Upper lobe of right lung (tissue), 1 donor: ENCODE results near the gene ARAP1. TPM values are rescaled to one million over a fixed set of nuclear protein-coding genes. Genes with fewer than 3 reads are reported as not detected.

Experiments
- ATAC-seq: fragments of 200-7000 bp; cut with Tn5 transposase; one replicate; pipeline ENCODE4 v1.9.1; 2020; ENCODE audit warnings: mild to moderate bottlenecking, moderate library complexity
- DNase-seq: peaks from one replicate; pipeline ENCODE4 v3.0.0-alpha.2; 2020
- H3K27ac ChIP-seq: fragments of 200-600 bp; one replicate; pipeline ENCODE4 v1.8.0; 2022
- H3K27me3 ChIP-seq: fragments of 200-600 bp; one replicate; pipeline ENCODE4 v1.8.0; 2022; ENCODE audit warnings: mild to moderate bottlenecking
- H3K36me3 ChIP-seq: fragments of 200-600 bp; one replicate; pipeline ENCODE4 v1.8.0; 2022
- H3K4me1 ChIP-seq: fragments of 200-600 bp; one replicate; pipeline ENCODE4 v1.8.0; 2022
- H3K4me3 ChIP-seq: fragments of 200-600 bp; one replicate; pipeline ENCODE4 v1.8.0; 2022; ENCODE audit warnings: mild to moderate bottlenecking
- H3K9me3 ChIP-seq: fragments of 200-600 bp; one replicate; pipeline ENCODE4 v1.8.0; 2022
- intact Hi-C: fragments of 100-400 bp; cut with DNase I; formaldehyde crosslinking; loops from one replicate; pipeline ENCODE4 v1.11.0; 2022
- total RNA-seq: library from RNA; stranded (reverse); fragmentation: NEBNext Ultra II Directional; extraction: Animal tissue kit (Norgen Biotek cat#: 25700); gene quantifications from one replicate; pipeline ENCODE4 v1.2.1, GENCODE V29; 2021
- TF ChIP-seq, protein P1 (sequence below): fragments of 200-600 bp; IDR thresholded peaks from one replicate; pipeline ENCODE4 v1.8.0; 2022; ENCODE audit warnings: antibody characterized with exemption
- donor health status: DM: no; HTN: yes; CAD: no; lungs with severe emphysema.

ARAP1 gene
- total RNA-seq, 1 donor from 2014 or later = 226 TPM

DNA sequence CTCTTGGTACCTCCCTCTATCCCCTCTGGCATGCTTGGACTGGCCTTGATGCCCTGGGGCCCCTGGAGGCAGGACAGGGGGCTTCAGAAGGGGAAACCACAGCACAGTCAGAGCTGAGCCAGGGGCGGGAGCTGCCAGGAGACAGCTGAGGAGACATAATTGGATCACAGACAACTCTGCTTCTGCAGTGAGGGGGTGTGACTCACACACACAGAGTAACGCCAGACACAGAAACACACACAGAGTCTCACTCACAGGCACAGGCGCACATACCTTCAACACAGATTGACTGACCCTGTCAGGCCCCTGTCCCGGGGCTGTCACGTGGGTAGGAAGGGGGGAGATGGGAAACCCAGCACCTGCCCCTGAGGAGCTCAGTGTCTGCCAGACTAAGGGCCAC is 21.1 kb upstream of the ARAP1 start:
- Histone ChIP-seq H3K9me3 (no peaks in the 10 kb centered on the region), H3K36me3 (no peaks in the 10 kb centered on the region), H3K4me3 (no peak overlapping the region), H3K4me1 (peaks cover 12% of the 10 kb centered on the region), H3K27me3 (no peaks in the 10 kb centered on the region), H3K27ac (no peak overlapping the region)
- intact Hi-C loops = no loop called here
- no peak for ATAC-seq
- TF ChIP-seq, protein P1, sequence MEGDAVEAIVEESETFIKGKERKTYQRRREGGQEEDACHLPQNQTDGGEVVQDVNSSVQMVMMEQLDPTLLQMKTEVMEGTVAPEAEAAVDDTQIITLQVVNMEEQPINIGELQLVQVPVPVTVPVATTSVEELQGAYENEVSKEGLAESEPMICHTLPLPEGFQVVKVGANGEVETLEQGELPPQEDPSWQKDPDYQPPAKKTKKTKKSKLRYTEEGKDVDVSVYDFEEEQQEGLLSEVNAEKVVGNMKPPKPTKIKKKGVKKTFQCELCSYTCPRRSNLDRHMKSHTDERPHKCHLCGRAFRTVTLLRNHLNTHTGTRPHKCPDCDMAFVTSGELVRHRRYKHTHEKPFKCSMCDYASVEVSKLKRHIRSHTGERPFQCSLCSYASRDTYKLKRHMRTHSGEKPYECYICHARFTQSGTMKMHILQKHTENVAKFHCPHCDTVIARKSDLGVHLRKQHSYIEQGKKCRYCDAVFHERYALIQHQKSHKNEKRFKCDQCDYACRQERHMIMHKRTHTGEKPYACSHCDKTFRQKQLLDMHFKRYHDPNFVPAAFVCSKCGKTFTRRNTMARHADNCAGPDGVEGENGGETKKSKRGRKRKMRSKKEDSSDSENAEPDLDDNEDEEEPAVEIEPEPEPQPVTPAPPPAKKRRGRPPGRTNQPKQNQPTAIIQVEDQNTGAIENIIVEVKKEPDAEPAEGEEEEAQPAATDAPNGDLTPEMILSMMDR = no peak
- no peak for DNase-seq

- no peaks in the 10 kb centered on the region for H3K27me3 ChIP-seq
- H3K9me3 ChIP-seq = no peaks in the 10 kb centered on the region
- DNase-seq = no peak
- intact Hi-C loops = no loop called here
- no peak overlapping the region for H3K4me3 ChIP-seq
- H3K27ac ChIP-seq = no peak overlapping the region
- ATAC-seq = no peak
- H3K4me1 ChIP-seq = peaks cover 6% of the 10 kb centered on the region
- TF ChIP-seq, protein P1 = no peak
- no peaks in the 10 kb centered on the region for H3K36me3 ChIP-seq
These were observed 19.9 kb upstream of the ARAP1 start for GRCh38 chr11:72772059-72772458.

GRCh38 chr11:72771507-72771906 is 19.3 kb upstream of the ARAP1 start:
- intact Hi-C loops = no loop called here

GRCh38 chr11:72770799-72771198 is 18.6 kb upstream of the ARAP1 start:
- ATAC-seq = no peak
- Histone ChIP-seq H3K4me1 (no peaks in the 10 kb centered on the region), H3K27ac (no peak overlapping the region), H3K27me3 (no peaks in the 10 kb centered on the region), H3K9me3 (no peaks in the 10 kb centered on the region), H3K36me3 (no peaks in the 10 kb centered on the region), H3K4me3 (no peak overlapping the region)
- TF ChIP-seq, protein P1 = no peak
- intact Hi-C loops = no loop called here
- DNase-seq = no peak

More at GRCh38 chr11:72771507-72771906, 19.3 kb upstream of the ARAP1 start:
- Histone ChIP-seq H3K36me3 (no peaks in the 10 kb centered on the region), H3K9me3 (no peaks in the 10 kb centered on the region), H3K27ac (no peak overlapping the region), H3K27me3 (no peaks in the 10 kb centered on the region), H3K4me1 (peaks cover under 1% of the 10 kb centered on the region), H3K4me3 (no peak overlapping the region)
- ATAC-seq (no peak), DNase-seq (no peak)
- TF ChIP-seq, protein P1 = no peak

DNA sequence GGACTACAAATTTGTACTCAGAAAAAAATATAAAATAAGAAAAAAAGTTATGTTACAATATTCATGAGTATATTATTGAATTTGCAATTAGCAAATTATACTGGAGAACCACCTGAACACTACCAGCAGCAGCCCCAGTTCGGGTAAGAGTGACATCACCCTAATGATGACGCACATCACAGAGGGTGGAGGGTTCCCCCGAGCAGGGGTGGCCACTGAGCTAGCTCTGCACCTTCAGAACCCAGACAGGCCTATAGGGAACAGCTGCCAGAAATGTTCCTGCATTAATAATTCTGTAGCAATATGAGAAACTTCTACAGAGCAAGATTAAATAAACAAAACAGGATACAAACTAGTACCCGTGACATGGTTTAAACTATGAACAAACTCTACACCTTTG is 17.5 kb upstream of the ARAP1 start:
- intact Hi-C loops = no loop called here
- H3K36me3 ChIP-seq = no peaks in the 10 kb centered on the region
- DNase-seq (no peak), ATAC-seq (no peak)
- no peak overlapping the region for H3K4me3 ChIP-seq
- TF ChIP-seq, protein P1 = no peak
- no peak overlapping the region for H3K27ac ChIP-seq
- no peaks in the 10 kb centered on the region for H3K9me3 ChIP-seq
- no peaks in the 10 kb centered on the region for H3K27me3 ChIP-seq
- H3K4me1 ChIP-seq = no peaks in the 10 kb centered on the region

GRCh38 chr11:72768581-72768980 is 16.4 kb upstream of the ARAP1 start:
- TF ChIP-seq, protein P1 = no peak
- no peak for ATAC-seq
- intact Hi-C loops = no loop called here

More at GRCh38 chr11:72768581-72768980, 16.4 kb upstream of the ARAP1 start:
- Histone ChIP-seq H3K36me3 (no peaks in the 10 kb centered on the region), H3K4me1 (peaks cover 5% of the 10 kb centered on the region), H3K27me3 (no peaks in the 10 kb centered on the region), H3K4me3 (no peak overlapping the region), H3K27ac (no peak overlapping the region), H3K9me3 (no peaks in the 10 kb centered on the region)
- no peak for DNase-seq
